RKO (cell line): ENCODE measurements around the gene CDH12.
"Not testable (repeated sequence)": the region's sequence is repeated elsewhere in the genome, so short reads cannot be mapped to it uniquely, and the experiment has no call there.

Source experiments
- DNase-seq: peaks from one replicate; pipeline ENCODE4 v3.0.0-alpha.2; 2016; ENCODE audit warnings: low spot score

CDH12 gene

DNA sequence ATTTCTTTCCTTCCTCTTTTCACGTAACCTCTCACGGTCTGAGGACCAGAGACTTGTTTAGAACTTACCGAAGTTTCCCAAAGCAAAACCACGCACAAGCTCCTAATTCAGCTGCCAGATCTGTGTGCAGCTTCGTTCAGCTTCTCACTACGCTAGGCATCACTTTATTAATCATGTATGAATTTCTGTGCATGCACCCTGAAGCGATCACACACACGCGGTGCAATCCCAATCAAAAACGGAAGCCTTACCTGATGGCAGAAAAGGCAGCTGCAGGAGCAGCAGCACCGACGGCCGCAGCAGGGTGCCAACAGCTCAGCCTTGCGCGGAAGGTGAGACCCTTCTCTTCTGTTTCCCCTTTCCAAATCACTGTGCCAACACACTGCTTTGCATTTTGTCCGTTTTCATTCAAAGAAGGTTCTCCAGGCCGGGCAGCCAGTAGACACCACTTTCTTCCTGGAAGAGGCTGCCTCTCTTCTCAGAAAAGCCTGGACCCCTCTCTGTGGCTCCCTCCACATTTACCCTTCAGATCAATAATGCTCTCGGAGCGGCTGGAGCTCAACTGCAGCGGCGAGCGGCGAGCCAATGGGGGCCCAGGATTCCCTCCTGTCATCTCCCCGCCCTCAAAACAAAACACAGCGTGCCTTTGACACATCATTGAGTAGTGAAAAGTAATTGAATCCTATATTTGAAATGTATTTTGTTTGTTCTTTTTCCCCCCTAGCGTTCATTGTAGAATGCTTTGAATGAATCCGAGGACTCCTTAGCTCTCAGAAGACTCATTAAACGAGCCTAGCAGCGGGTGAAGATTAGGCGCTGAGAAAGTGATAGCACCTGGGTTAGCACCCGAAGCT is at the start of gene CDH12:
Gene CDH12 (minus strand): TSS at position 538 of the 854 bp plus-strand sequence.
- DNase-seq, result no peak

DNA sequence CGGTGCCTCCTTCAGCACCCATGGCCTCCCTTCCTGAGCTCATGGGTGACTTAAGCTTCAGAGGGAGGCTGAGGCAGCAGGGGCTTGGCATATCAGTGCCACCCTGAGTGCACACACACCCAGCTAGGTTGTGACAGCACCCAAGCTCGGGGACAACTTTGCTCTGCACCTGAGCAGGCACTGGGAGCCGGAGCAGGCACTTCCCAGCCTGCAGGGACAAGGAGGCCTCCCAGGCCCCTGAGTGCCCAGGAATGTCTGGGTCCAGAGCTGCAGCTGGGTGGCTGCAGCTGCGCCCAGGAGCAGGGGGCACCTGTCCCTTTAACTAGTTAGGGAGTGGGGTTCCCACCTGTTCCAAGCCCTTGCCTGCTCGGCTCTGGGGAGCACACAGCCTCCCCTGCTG is 48.7 kb upstream of the CDH12 start:
- DNase-seq, result no peak

DNA sequence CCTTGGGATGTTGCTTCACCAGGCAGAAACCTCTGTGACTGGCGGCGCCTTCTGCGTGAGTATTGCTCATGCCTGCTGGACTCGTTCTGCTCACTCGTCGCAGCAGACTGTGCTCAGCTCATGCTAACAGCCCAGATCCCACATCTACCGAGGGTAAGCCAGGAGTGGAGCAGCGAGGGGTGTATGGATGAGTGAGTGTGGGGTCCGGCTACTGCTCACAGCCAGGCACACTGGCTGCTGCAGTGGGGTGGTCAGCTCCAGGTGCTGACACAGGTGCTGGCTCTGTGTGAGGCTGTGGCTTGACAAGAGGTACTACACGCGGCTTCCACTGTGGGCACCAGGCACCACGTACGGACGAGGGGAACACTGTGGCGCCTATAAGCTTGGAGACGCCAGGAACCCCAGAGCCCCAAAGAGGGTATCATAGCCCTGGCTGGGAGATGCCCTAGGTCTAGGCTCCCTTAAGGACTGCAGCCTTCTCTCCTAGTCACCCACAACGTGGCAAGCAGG is 47.7 kb upstream of the CDH12 start:
- no peak for DNase-seq

DNA sequence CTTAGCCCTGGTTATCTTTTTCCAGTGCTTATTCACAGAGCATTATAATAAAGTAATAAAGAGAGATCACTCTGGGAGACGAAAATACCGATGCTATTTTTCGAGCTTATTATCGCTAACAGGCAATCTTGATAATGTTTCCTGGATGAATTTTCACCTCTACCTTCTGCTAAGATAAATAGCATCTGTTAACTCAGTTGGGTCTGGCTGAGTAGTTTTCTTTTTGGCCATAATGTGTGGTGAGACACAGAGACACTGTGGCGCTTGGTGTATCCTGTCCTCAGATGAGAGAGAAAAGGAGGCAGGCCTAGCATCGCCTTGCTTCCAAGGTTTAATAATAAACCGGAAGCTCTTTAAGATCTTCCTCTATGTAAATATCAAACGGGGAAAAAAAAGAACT is 46.2 kb upstream of the CDH12 start:
- no peak for DNase-seq

DNA sequence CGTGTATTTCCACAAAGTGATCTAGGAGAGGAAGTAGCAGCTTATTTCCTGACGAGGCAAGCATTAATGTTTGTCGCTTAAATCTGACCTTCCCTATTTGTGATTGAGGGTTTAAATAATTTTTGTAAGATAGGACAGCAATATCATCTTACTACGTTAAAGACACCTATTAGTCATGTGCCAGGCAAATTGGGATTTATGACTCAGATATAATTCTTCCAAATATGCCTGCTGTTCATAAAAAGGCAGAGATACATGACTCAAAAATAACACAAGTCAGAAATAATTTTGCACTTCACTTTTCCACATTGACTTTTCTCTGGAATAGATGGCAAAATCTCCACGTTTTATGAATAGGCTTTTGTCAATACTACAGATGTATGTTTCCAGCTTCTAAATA is 43.0 kb upstream of the CDH12 start:
- DNase-seq, result peak; percentile 8

DNA sequence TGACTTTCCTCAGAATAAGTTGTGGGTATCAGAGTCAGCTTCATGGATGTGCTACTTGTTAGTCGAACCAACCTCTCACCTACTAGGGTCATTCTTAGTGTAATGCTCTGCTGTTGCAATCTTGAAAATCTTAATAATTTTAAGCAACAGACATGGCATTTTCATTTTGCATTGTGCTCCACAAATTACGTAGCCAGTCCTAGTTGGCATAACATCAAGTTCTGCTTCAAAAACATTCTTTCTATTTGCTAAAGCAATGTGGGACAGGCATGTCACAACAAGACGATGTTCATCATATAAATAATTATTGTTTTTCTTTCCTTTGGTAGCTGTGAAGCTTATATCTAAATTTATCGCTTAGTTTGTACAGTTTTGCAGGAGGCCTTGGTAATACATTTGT is 39.3 kb upstream of the CDH12 start:
- no peak for DNase-seq

DNA sequence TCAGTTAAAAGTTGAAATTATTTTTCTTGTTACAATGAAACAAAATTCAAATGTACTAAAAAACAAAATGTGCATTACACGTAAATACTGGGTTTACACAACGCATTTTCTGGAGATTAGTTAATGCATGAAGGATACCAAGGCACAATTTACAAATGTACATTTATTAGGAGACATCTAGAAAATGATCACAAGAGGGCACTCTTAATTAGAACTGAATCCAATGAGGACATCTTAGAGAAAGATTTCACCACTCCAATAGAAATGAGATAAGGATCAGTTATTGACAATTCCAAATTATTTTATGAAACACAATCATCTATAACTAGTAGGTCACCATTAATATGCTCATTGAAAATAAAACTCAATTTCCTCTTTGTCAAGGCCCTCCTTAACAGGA is 36.6 kb upstream of the CDH12 start:
- DNase-seq, result peak; percentile 27

DNA sequence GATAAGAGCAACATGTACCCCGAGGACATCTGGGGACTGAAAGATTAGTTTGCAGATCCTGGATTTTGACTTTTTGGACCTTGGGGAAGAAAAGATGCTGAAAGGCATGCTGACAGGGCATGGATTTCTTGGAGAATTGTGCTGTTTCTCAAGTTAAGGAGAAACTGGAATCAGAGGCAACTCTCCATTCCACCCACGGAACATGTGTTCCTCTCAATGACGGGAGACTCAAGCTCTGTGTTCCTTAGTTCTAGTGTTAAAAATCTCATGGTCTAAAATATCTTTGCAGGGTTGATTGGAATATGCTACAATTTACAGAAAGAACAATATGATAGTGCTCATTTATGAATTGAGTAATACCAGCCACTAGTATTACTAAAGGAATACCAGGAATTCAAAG is 34.4 kb upstream of the CDH12 start:
- DNase-seq, result no peak

DNA sequence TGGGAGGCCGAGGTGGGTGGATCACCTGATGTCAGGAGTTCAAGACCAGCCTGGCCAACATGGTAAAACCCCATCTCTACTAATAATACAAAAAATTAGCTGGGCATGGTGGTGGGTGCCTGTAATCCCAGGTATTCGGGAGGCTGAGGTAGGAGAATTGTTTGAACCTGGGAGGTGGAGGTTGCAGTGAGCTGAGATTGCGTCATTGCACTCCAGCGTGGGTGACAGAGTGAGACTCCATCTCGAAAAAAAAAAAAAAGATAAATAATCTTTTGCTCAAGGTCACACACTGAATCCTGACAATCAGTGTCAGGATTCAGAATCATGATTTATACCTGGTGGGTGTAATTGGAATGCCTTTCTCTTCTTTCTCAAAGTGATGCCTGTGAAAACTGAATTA is 5.8 kb upstream of the CDH12 start:
- not testable (repeated sequence) for DNase-seq

DNA sequence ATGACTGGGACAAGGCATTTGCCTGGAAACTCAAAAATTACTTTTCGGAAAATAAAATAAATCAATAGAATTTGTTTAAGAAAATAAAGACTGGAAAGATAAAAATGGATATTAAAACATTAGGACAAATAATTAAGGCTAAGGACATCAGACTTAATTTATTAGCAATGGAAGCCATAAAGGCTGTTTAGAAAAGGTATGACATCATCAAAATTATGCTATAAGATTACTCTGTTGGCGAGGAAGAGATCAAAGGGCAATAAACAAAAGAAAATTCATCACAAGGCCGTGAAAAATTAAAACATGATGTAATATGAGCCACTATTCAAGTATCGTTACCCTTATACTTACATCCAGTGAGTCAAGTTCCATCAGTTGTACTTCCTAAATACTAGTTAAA is 2.7 kb upstream of the CDH12 start:
- no peak for DNase-seq

DNA sequence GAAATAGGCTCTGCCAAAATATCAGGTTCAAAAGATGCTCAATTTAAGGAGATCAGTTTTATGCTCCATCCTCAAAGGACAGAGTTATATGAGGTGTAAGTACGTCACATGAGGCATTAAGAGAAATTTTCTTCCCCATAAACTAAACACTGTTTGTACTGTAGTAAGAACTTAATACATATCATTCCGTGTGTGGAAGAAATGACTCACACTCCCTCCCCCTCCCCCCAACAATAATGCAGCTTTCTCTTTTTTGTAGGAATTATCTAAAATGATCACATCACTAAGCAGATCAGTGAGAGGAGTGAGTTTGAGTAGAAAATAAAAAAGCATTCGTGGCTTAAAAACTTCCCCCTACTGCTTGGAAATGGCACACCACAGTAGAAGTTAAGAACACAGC is 2.2 kb downstream of the CDH12 start:
- no peak for DNase-seq

DNA sequence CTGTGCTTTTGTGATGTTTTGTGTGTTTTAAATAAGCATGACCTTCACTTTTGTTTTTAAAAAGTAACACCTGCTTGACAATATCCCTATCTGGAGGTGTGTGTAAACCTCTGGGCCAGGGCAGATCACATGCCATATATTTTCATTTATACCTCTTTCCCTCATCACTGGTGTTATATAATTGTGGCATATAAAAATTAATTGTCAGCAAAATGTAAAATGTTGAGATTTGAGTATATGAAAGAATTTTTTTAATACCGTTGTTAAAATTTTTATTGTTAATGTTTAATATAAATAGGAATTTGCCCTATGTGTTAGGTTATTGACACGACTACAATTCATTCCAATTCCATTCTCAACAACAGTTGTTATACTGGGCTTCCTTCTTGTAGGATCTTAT is 6.5 kb downstream of the CDH12 start:
- no peak for DNase-seq

DNA sequence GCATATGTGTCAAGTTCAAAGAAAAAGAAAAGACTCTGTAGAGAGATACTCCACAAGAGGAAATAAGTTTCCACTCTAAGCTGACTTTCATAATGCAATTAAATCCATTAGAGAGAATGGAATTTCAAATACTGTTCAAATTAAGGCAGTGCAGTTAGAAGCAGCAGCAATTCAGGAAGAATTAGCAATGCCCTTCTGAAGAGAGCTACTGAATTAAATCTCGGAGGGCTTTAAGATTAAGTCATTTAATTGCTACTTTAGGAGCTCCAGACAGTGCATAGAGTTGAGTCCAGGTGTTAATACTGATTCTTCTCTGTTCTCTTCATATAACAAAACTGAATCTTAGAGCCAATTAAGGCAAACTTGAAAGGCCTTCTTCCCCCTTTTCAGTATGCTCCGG is 8.5 kb downstream of the CDH12 start:
- no peak for DNase-seq

DNA sequence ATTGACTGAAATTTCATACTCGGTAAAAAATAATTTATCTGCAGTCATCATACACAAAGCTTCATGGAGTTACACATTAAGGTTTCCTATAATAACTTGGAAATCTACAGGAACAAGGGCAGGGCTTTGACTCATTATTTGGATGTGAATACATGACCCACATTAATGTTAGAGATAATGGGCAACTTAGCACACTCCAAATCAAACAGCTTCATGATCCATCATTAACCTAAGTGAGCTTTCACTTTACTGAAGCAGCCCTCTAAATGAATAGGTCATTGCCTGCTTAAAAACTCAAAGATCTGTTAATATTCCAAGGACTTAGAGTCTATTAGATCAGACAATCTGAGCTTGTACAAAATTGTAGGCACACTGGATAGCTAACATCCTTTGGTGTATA is 9.0 kb downstream of the CDH12 start:
- DNase-seq, result no peak

DNA sequence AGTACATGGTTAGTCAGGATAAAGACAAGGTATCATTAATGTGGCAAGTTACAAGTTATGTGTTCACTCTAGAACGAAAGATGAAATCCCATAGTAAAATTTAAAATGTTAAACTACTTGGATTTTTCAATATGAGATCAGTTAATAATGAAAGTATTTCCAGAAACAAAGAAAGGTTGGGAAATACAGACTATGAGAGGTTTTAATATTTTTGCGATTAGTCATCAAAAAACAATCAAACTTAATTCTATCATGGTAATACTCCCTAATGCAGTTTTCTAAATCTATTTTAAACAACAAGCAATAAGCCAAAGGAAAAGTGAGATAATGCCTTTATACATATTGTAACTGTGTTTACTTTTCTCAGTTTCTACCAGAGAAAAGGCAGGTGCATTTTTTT is 10.6 kb downstream of the CDH12 start:
- DNase-seq, result no peak

DNA sequence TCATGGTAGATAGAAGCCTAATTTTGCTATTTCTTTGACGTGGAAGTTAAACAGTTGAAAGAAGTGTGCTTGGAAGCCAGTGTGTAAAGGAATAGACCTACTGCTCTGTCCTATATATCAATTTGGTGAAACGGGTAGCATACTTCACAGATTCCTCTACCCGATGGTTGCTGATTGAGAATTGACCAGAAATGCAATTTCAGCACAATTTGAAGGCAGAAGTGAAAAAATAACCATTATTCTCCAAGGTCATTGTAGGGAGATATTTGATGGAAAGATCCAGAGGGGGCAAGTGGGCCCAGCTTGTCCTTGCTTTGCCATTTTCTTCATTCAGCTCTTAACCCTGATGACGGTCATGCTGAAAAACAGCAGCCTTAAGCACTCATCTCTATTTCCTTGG is 15.3 kb downstream of the CDH12 start:
- DNase-seq, result no peak

DNA sequence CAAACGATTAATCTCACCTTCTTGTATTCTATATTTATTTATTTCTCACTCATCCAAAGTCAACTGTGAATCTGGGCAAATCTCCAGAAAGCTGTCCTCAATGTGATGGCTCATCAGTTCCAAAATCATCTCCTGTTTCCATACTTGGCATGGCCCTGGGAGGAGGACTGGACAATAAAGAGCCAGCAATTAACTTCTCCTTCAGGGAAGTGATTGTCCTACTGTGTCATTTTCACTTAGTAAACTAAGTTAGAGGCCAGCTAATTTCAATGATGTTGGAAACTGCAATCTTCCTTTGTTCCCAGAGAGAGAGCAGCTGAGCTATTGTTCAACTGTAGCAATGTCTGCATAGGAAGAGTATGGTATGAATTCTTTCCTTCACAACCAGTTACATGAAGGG is 17.5 kb downstream of the CDH12 start:
- DNase-seq, result peak; percentile 8

DNA sequence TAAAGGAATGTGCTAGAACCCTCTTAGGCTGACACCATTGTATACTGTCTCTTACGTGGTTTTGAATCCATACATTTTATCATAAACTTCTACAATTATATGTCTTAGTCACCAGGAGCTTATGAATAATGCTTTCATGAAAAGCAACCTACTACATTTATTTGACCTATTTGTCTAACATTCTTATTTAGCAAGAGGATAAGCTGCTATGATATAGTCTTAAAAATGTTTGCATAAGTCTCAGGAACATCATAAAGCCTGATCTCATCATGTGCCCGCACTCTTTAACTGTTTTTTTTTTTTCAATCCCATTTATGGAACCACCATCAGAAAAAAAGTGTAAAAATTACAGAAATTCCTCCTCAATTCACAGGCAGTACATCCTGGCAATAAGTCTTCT is 59.7 kb downstream of the CDH12 start:
- no peak for DNase-seq

DNA sequence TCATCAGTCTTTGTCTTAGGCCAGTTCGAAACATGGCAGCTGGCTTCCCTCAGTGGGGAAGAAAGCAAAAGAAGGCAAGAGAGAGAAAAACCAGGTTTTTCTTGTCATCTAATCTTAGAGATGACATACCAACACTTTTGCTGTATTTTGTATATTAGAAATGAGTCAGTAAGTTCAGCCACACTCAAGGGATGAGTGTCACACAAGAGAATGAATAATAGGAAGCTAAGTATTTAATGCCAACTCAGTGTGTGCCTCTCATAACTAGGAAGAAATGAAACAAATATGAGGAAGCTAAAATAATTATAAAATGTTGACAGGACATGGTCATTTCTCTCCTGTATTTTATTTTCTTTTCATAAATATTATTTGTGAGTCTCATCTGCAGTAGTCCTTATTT is 65.3 kb downstream of the CDH12 start:
- DNase-seq, result peak; percentile 71

DNA sequence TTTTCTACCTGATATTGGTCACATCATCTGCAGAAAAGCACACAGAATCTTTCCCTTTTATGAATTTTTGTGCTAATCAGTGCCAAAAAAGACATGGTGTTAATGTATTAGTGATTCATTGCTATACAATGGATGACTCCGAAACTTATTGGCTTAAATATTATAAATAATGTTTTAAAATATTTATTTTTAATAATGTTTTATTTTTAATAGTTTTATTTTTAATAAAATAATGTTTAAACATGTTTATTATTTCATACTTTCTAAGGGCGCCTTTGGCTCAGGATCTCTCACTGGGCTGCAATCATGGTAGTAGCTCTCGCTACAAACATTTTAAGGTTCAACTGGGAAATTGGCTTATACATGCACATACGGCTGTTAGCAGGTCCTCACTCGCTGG is 65.7 kb downstream of the CDH12 start:
- no peak for DNase-seq

DNA sequence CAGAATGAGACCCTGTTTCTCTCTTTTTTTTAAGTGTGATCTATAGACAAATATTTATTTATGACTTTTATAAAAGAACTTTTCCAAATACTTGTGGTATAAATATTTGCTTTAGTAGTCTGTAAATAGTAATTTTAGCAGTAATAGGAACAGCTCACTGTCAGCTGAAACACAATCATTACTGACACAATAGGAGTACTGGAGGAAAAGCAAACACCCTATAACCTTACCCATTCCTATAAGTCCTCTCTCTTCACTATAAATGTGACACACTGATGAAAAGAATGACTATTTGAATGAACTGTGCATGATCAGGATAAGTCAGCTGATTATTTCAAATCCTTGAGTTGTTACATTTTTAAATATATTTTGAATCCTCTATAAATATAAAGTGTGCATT is 72.4 kb downstream of the CDH12 start:
- no peak for DNase-seq

DNA sequence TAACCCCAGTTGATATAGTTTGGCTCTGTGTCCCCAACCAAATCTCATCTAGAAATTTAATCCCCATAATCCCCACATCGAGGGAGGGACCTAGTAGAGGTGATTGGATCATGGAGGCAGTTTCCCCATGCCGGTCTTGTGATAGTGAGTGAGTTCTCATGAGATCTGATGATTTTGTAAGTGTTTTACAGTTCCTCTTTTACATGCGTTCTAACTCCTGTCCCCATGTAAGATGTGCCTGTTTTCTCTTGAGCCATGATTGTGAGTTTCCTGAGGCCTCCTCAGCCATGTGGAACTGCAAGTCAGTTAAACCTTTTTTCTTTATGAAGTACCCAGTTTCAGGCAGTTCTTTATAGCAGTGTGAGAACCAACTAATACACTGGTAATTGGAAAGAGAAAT is 73.6 kb downstream of the CDH12 start:
- DNase-seq, result no peak

DNA sequence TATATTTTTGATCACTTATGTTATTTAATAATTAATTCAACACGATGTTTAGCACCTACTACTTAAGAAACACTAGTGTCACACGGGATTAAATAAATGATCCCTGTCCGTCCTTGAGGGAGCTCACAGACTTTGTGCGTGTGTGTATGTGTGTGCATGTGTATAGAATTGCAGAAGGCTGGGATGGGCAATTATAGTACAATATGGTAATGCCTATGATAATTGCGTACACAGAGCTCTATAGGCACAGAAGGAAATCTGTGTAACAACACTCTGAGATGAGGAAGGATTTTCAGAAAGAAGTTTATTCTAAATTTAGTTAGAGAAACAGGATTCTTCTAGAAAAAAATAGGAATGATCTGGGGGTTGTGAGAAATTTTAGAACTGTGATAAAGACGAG is 76.9 kb downstream of the CDH12 start:
- DNase-seq, result no peak

DNA sequence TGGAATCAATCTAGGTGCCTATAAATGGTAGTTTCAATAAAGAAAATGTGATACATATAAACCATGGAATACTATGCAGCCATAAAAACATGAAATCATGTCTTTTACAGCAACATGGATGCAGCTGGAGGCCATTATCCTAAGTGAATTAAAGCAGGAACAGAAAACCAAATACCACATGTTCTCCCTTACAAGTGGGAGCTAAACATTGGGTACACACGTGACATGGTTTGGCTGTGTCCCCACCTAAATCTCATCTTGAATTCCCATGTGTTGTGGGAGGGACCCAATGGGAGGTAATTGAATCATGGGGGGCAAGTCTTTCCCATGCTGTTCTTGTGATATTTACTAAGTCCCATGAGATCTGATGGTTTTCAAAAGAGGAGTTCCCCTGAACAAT is 78.9 kb downstream of the CDH12 start:
- not testable (repeated sequence) for DNase-seq
